ENCODE measurements around the gene GTSE1.

GTSE1 gene

DNA sequence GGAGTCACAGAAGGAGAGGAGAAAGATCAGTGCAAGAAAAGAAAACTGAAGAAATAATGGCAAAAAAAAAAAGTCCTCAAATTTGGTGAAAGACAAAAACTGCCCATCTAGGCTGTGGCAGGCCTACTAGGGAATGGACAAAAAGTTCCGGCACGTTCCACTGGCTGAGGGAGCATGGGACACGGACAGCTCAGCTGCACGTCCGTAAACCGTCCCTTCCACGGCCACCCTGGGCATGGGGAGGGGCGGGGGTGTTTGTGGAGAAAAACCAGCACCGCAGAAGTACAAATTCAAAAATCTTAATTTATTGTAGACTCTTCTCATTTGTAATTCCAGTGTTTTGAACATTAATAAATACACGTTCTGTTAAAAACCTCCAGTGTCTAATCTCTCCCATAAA, 64.2 kb downstream of the GTSE1 start:
- H2AFZ ChIP-seq (ENCODE audit: low read length, unreplicated experiment), result no peak overlapping the region
- H3K4me3 ChIP-seq (ENCODE audit: low read depth, low read length), result no peak overlapping the region
- H3K79me2 ChIP-seq (ENCODE audit: control insufficient read depth, insufficient read depth, low read length, unreplicated experiment), result no peaks in the 10 kb centered on the region
- H3K27me3 ChIP-seq (ENCODE audit: insufficient read depth, low read length), result no peaks in the 10 kb centered on the region
- H3K4me1 ChIP-seq (ENCODE audit: control insufficient read depth, insufficient read depth, low read length, unreplicated experiment), result no peaks in the 10 kb centered on the region
- H3K36me3 ChIP-seq (ENCODE audit: insufficient read depth, low read length), result no peaks in the 10 kb centered on the region
- H3K27ac ChIP-seq (ENCODE audit: low read depth, low read length), result no peak overlapping the region

DNA sequence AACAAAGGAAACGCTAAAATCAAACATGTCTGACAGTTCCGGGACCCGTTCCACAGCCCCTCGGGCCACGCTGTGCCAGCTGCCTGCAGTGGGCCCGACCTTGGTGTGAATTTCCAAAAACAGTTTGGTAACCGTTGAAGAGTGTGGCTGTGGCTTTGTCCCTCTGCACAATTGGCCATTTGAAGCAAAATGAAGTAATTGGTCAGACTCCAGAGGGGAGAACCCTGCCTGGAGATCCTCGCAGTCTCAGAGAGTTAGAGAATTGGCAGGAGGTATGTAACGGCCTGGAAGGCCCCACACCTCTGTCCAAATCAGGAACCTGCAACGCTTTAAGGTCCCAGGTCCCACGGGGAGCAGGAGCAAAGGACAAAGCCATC, 65.1 kb downstream of the GTSE1 start:
- Histone ChIP-seq H3K4me3 (ENCODE audit: low read depth, low read length) (no peak overlapping the region), H3K27me3 (ENCODE audit: insufficient read depth, low read length) (no peaks in the 10 kb centered on the region), H3K4me1 (ENCODE audit: control insufficient read depth, insufficient read depth, low read length, unreplicated experiment) (no peaks in the 10 kb centered on the region), H3K79me2 (ENCODE audit: control insufficient read depth, insufficient read depth, low read length, unreplicated experiment) (no peaks in the 10 kb centered on the region), H3K27ac (ENCODE audit: low read depth, low read length) (no peak overlapping the region), H3K36me3 (ENCODE audit: insufficient read depth, low read length) (no peaks in the 10 kb centered on the region), H2AFZ (ENCODE audit: low read length, unreplicated experiment) (no peak overlapping the region)

GRCh38 chr22:46362203-46362933, 65.7 kb downstream of the GTSE1 start:
- no peaks in the 10 kb centered on the region for H3K27me3 ChIP-seq (ENCODE audit: insufficient read depth, low read length)
- no peak overlapping the region for H3K27ac ChIP-seq (ENCODE audit: low read depth, low read length)
- H2AFZ ChIP-seq (ENCODE audit: low read length, unreplicated experiment), result no peak overlapping the region
- H3K79me2 ChIP-seq (ENCODE audit: control insufficient read depth, insufficient read depth, low read length, unreplicated experiment), result no peaks in the 10 kb centered on the region
- H3K4me1 ChIP-seq (ENCODE audit: control insufficient read depth, insufficient read depth, low read length, unreplicated experiment), result no peaks in the 10 kb centered on the region
- H3K36me3 ChIP-seq (ENCODE audit: insufficient read depth, low read length), result no peaks in the 10 kb centered on the region
- no peak overlapping the region for H3K4me3 ChIP-seq (ENCODE audit: low read depth, low read length)

DNA sequence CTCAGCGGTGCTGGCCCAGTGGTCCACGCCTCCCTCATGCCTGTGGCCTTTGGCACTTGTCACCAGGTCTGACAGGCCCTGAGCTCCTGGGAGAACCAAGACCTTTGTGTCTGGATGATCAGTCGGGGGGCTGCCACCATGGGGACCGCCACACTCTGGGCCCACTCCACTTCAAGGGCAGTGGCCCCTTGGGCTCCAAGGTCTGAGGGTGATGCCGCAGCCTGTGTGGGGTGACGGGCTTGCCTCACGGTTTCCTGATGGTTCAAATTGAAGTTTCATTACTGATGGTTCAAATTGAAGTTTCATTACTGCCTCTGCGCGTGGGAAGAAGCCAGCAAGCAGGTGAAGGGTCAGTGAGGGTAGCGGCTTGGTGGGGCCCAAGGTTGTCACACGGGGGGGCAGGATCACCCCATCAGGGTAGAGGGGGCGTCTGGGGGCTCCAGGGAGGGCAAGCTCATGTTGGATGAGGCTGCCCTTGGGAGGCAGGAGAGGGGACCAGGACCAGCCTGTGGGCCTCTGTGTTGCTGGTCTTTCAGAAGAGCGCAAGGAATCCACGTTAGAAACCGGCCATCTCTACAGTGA, 66.4 kb downstream of the GTSE1 start:
- Histone ChIP-seq H3K27me3 (ENCODE audit: insufficient read depth, low read length) (no peaks in the 10 kb centered on the region), H3K36me3 (ENCODE audit: insufficient read depth, low read length) (no peaks in the 10 kb centered on the region), H3K4me3 (ENCODE audit: low read depth, low read length) (no peak overlapping the region), H3K79me2 (ENCODE audit: control insufficient read depth, insufficient read depth, low read length, unreplicated experiment) (no peaks in the 10 kb centered on the region), H3K27ac (ENCODE audit: low read depth, low read length) (no peak overlapping the region), H2AFZ (ENCODE audit: low read length, unreplicated experiment) (no peak overlapping the region), H3K4me1 (ENCODE audit: control insufficient read depth, insufficient read depth, low read length, unreplicated experiment) (no peaks in the 10 kb centered on the region)

GRCh38 chr22:46363611-46364321, 67.1 kb downstream of the GTSE1 start:
- Histone ChIP-seq H3K79me2 (ENCODE audit: control insufficient read depth, insufficient read depth, low read length, unreplicated experiment) (no peaks in the 10 kb centered on the region), H2AFZ (ENCODE audit: low read length, unreplicated experiment) (no peak overlapping the region), H3K36me3 (ENCODE audit: insufficient read depth, low read length) (no peaks in the 10 kb centered on the region), H3K4me3 (ENCODE audit: low read depth, low read length) (no peak overlapping the region), H3K27me3 (ENCODE audit: insufficient read depth, low read length) (no peaks in the 10 kb centered on the region), H3K4me1 (ENCODE audit: control insufficient read depth, insufficient read depth, low read length, unreplicated experiment) (no peaks in the 10 kb centered on the region), H3K27ac (ENCODE audit: low read depth, low read length) (no peak overlapping the region)

GRCh38 chr22:46364341-46365165, 67.9 kb downstream of the GTSE1 start:
- no peak overlapping the region for H3K4me3 ChIP-seq (ENCODE audit: low read depth, low read length)
- no peak overlapping the region for H3K27ac ChIP-seq (ENCODE audit: low read depth, low read length)
- no peaks in the 10 kb centered on the region for H3K4me1 ChIP-seq (ENCODE audit: control insufficient read depth, insufficient read depth, low read length, unreplicated experiment)
- H2AFZ ChIP-seq (ENCODE audit: low read length, unreplicated experiment), result no peak overlapping the region
- no peaks in the 10 kb centered on the region for H3K36me3 ChIP-seq (ENCODE audit: insufficient read depth, low read length)
- H3K79me2 ChIP-seq (ENCODE audit: control insufficient read depth, insufficient read depth, low read length, unreplicated experiment), result no peaks in the 10 kb centered on the region
- no peaks in the 10 kb centered on the region for H3K27me3 ChIP-seq (ENCODE audit: insufficient read depth, low read length)

- Histone ChIP-seq H3K79me2 (ENCODE audit: control insufficient read depth, insufficient read depth, low read length, unreplicated experiment) (no peaks in the 10 kb centered on the region), H3K27ac (ENCODE audit: low read depth, low read length) (no peak overlapping the region), H2AFZ (ENCODE audit: low read length, unreplicated experiment) (no peak overlapping the region), H3K36me3 (ENCODE audit: insufficient read depth, low read length) (no peaks in the 10 kb centered on the region), H3K4me1 (ENCODE audit: control insufficient read depth, insufficient read depth, low read length, unreplicated experiment) (no peaks in the 10 kb centered on the region), H3K27me3 (ENCODE audit: insufficient read depth, low read length) (no peaks in the 10 kb centered on the region), H3K4me3 (ENCODE audit: low read depth, low read length) (no peak overlapping the region)
Observed at GRCh38 chr22:46365166-46365624, 68.5 kb downstream of the GTSE1 start.

- Histone ChIP-seq H3K79me2 (ENCODE audit: control insufficient read depth, insufficient read depth, low read length, unreplicated experiment) (no peaks in the 10 kb centered on the region), H3K27me3 (ENCODE audit: insufficient read depth, low read length) (no peaks in the 10 kb centered on the region), H3K36me3 (ENCODE audit: insufficient read depth, low read length) (no peaks in the 10 kb centered on the region), H3K27ac (ENCODE audit: low read depth, low read length) (no peak overlapping the region), H3K4me3 (ENCODE audit: low read depth, low read length) (no peak overlapping the region), H3K4me1 (ENCODE audit: control insufficient read depth, insufficient read depth, low read length, unreplicated experiment) (no peaks in the 10 kb centered on the region), H2AFZ (ENCODE audit: low read length, unreplicated experiment) (no peak overlapping the region)
Observed at GRCh38 chr22:46366327-46366731, 69.7 kb downstream of the GTSE1 start.

- no peak overlapping the region for H2AFZ ChIP-seq (ENCODE audit: low read length, unreplicated experiment)
- no peak overlapping the region for H3K4me3 ChIP-seq (ENCODE audit: low read depth, low read length)
- H3K27ac ChIP-seq (ENCODE audit: low read depth, low read length), result no peak overlapping the region
- H3K79me2 ChIP-seq (ENCODE audit: control insufficient read depth, insufficient read depth, low read length, unreplicated experiment), result no peaks in the 10 kb centered on the region
- no peaks in the 10 kb centered on the region for H3K4me1 ChIP-seq (ENCODE audit: control insufficient read depth, insufficient read depth, low read length, unreplicated experiment)
- no peaks in the 10 kb centered on the region for H3K36me3 ChIP-seq (ENCODE audit: insufficient read depth, low read length)
- no peaks in the 10 kb centered on the region for H3K27me3 ChIP-seq (ENCODE audit: insufficient read depth, low read length)
Observed at GRCh38 chr22:46366801-46367706, 70.4 kb downstream of the GTSE1 start.
